HG02973 (cell line): ENCODE data around the gene LILRB1.
"Not testable (repeated sequence)": the region's sequence is repeated elsewhere in the genome, so short reads cannot be mapped to it uniquely, and the experiment has no call there.

Experiments
- ATAC-seq: cut with Tn5 transposase; IDR thresholded peaks from one replicate; pipeline ENCODE4 v1.9.1; 2021; ENCODE audit warnings: moderate library complexity; ENCODE audit not compliant: unreplicated experiment

The LILRB1 gene

GRCh38 chr19:54624234-54624633, 6.0 kb upstream of the LILRB1 start:
- ATAC-seq = not testable (repeated sequence)

GRCh38 chr19:54624934-54625730, 5.2 kb upstream of the LILRB1 start:
- ATAC-seq = not testable (repeated sequence)

GRCh38 chr19:54626757-54627156, 3.5 kb upstream of the LILRB1 start:
- ATAC-seq = no peak

- not testable (repeated sequence) for ATAC-seq
These were observed 2.4 kb upstream of the LILRB1 start for GRCh38 chr19:54627912-54628311.

- ATAC-seq = no peak
These were observed 498 bp downstream of the LILRB1 start for GRCh38 chr19:54630782-54631181.

GRCh38 chr19:54631489-54632337, 1.4 kb downstream of the LILRB1 start:
- not testable (repeated sequence) for ATAC-seq

- ATAC-seq = not testable (repeated sequence)
These were observed 2.2 kb downstream of the LILRB1 start for GRCh38 chr19:54632517-54632916.

GRCh38 chr19:54633401-54633800, 3.1 kb downstream of the LILRB1 start:
- no peak for ATAC-seq

GRCh38 chr19:54636081-54636480, 5.8 kb downstream of the LILRB1 start:
- not testable (repeated sequence) for ATAC-seq

GRCh38 chr19:54638683-54639082, 8.4 kb downstream of the LILRB1 start:
- no peak for ATAC-seq

- ATAC-seq = not testable (repeated sequence)
These were observed 12.7 kb downstream of the LILRB1 start for GRCh38 chr19:54642953-54643352.

- ATAC-seq = not testable (repeated sequence)
These were observed 13.3 kb downstream of the LILRB1 start for GRCh38 chr19:54643583-54643982.

GRCh38 chr19:54644056-54644455, 13.8 kb downstream of the LILRB1 start:
- ATAC-seq = no peak

- no peak for ATAC-seq
These were observed 16.1 kb downstream of the LILRB1 start for GRCh38 chr19:54646331-54646841.

- no peak for ATAC-seq
These were observed 17.8 kb downstream of the LILRB1 start for GRCh38 chr19:54648129-54648528.

GRCh38 chr19:54650108-54650655, 19.9 kb downstream of the LILRB1 start:
- no peak for ATAC-seq

GRCh38 chr19:54653181-54653809, 23.0 kb downstream of the LILRB1 start:
- ATAC-seq = no peak

- ATAC-seq = no peak
These were observed 24.4 kb downstream of the LILRB1 start for GRCh38 chr19:54654447-54655321.

- ATAC-seq = no peak
These were observed 29.0 kb downstream of the LILRB1 start for GRCh38 chr19:54659300-54659699.

GRCh38 chr19:54660306-54660705, 30.0 kb downstream of the LILRB1 start:
- ATAC-seq = no peak
